Thyroid gland (tissue), 4 donors: ENCODE results near the gene NFU1. TPM values are rescaled to one million over a fixed set of nuclear protein-coding genes. Genes with fewer than 3 reads are reported as not detected.
A peak's percentile ranks its signal among the peaks of the same experiment; 100 is the strongest.

Source experiments
- DNase-seq, 2 donors: peaks; one replicate each; pipeline ENCODE4 v3.0.0-alpha.2; 2019
- H3K27ac ChIP-seq, 3 donors: fragments of 200-600 bp; sonication (generic); 1 replicate in 2 of 3; 2 replicates in 1 of 3; pipeline ENCODE4 v1.5.1; 2016 to 2019; ENCODE audit warnings: mild to moderate bottlenecking in 1 of 3, moderate library complexity in 1 of 3
- H3K27me3 ChIP-seq: fragments of 200-600 bp; sonication (generic); one replicate; pipeline ENCODE4 v1.5.1; 2019
- H3K36me3 ChIP-seq, 2 donors: fragments of 200-600 bp; sonication (generic); one replicate each; pipeline ENCODE4 v1.5.1; 2016 to 2019
- H3K4me1 ChIP-seq, 2 donors: fragments of 200-600 bp; sonication (generic); one replicate each; pipeline ENCODE4 v1.5.1; 2017 to 2019
- H3K4me3 ChIP-seq, 3 donors: fragments of 200-600 bp; sonication (generic); replicated peaks in 1 of 3; 1 replicate in 2 of 3; 2 replicates in 1 of 3; pipeline ENCODE4 v1.5.1; 2016; ENCODE audit warnings: mild to moderate bottlenecking in 1 of 3
- H3K9me3 ChIP-seq: fragments of 200-600 bp; sonication (generic); one replicate; pipeline ENCODE4 v1.5.1; 2017
- POLR2A ChIP-seq, 2 donors: fragments of 450-650 bp; IDR thresholded peaks; one replicate each; pipeline ENCODE4 v1.6.1; 2017; ENCODE audit warnings: antibody characterized with exemption in 2 of 2, mild to moderate bottlenecking in 2 of 2, moderate library complexity in 1 of 2
- WGBS, 2 donors: methylation state at CpG; one replicate each; pipeline ENCODE4 v1.1.5; 2017; 5-methylcytosine and 5-hydroxymethylcytosine counted together
- intact Hi-C: fragments of 100-400 bp; cut with DNase I; formaldehyde crosslinking; loops from one replicate; pipeline ENCODE4 v1.15.1; 2023
- total RNA-seq, 4 donors: library from RNA; depleted of rRNA; stranded (reverse); fragments of >200 nt; gene quantifications; one replicate each; pipeline ENCODE4 v1.2.3, GENCODE V29; 2016
- TF ChIP-seq, protein P1 (sequence below), 6 experiments: fragments of 200-600 bp in 3 of 6; fragments of 450-650 bp in 3 of 6; sonication (generic) in 3 of 6; IDR thresholded peaks; one replicate each; pipeline ENCODE4 v1.5.1; 2016 to 2019; ENCODE audit warnings: antibody characterized with exemption in 6 of 6, mild to moderate bottlenecking in 2 of 6, inconsistent platforms in 1 of 6, moderate library complexity in 1 of 6

NFU1 gene
- total RNA-seq, 4 donors from 2014 or later = 38.7 to 74.2 (median 55.2) TPM

DNA sequence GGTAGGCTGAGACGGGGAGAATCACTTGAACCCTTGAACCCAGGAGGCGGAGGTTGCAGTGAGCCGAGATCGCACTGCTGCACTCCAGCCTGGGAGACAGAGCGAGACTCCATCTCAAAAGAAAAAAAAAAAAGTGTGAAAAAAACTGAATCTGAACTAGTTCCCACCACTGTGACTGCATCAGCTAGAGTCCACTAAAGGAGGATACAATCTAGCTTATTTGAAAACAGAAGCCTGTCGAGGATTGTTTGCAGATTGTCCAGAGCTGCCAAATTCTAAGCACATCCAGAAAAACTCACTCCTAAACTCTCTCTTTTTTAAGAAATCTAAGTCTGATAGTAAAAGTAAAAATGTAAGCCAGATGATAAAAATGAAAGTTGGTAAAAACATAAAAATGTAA lies 60.8 kb downstream of the NFU1 start:
- H3K27me3 ChIP-seq = no peaks in the 10 kb centered on the region
- intact Hi-C loops = no loop called here
- H3K9me3 ChIP-seq = no peaks in the 10 kb centered on the region
- H3K4me1 ChIP-seq = peaks cover 0 to 4% of the 10 kb centered on the region in 2 donors
- TF ChIP-seq, protein P1, sequence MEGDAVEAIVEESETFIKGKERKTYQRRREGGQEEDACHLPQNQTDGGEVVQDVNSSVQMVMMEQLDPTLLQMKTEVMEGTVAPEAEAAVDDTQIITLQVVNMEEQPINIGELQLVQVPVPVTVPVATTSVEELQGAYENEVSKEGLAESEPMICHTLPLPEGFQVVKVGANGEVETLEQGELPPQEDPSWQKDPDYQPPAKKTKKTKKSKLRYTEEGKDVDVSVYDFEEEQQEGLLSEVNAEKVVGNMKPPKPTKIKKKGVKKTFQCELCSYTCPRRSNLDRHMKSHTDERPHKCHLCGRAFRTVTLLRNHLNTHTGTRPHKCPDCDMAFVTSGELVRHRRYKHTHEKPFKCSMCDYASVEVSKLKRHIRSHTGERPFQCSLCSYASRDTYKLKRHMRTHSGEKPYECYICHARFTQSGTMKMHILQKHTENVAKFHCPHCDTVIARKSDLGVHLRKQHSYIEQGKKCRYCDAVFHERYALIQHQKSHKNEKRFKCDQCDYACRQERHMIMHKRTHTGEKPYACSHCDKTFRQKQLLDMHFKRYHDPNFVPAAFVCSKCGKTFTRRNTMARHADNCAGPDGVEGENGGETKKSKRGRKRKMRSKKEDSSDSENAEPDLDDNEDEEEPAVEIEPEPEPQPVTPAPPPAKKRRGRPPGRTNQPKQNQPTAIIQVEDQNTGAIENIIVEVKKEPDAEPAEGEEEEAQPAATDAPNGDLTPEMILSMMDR (IDR thresholded peaks at IDR 0.05) = no peak
- TF ChIP-seq POLR2A (IDR thresholded peaks at IDR 0.05) = no peak
- H3K4me3 ChIP-seq = no peak overlapping the region
- WGBS, 2 donors = 86% methylated on average over 6 of the region's 6 CpGs
- no peak for DNase-seq
- H3K27ac ChIP-seq = no peak overlapping the region
- H3K36me3 ChIP-seq = peaks cover 9 to 11% of the 10 kb centered on the region in 2 donors

DNA sequence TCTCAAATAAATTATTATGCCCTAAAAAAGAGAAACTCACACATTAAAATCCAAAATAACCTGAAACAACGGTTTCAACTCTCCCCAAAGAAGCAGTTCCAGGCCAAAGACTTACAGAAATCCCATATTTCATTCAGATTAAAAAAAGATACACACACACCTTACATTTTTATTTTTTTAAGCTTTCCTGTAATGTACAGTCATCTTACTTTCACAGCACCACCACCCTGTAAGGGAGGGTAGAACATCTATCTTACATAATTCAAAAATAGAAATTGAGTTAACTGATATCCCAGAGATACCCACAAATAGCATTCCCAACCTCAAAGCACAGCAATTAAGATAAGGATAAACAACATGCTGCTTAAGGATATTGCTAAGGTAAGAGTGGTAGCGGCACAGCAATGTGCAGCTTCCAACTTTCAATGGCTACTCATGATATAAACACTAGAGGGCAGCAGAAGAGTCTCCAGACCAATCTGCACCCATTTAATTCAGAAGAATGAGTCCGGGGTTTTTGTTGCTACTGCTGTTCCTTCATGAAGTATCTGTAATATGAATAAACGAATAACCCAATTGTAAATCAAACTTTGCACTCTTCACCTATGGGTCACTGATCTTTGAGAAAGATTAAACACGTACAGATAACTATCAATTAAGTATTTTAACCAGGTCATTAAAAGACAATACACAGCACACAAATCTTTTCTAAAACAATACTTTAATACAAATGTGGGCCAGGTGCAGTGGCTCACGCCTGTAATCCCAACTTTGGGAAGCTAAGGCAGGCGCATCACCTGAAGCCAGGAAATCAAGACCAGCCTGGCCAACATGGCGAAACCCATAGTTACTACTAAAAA lies 61.5 kb downstream of the NFU1 start:
- TF ChIP-seq, protein P1 (IDR thresholded peaks at IDR 0.05) = peak in 4 of 6 experiments; percentile 8 to 51 (median 42)
- no peak for TF ChIP-seq POLR2A (IDR thresholded peaks at IDR 0.05)
- peaks cover 0 to 4% of the 10 kb centered on the region in 2 donors for H3K4me1 ChIP-seq
- H3K4me3 ChIP-seq = no peak overlapping the region
- no peaks in the 10 kb centered on the region for H3K9me3 ChIP-seq
- WGBS, 2 donors = 83 to 84% methylated on average over 8 of the region's 8 CpGs
- no peaks in the 10 kb centered on the region for H3K27me3 ChIP-seq
- no peak overlapping the region for H3K27ac ChIP-seq
- no peak for DNase-seq
- intact Hi-C loops = no loop called here
- peaks cover 9 to 14% of the 10 kb centered on the region in 2 donors for H3K36me3 ChIP-seq

DNA sequence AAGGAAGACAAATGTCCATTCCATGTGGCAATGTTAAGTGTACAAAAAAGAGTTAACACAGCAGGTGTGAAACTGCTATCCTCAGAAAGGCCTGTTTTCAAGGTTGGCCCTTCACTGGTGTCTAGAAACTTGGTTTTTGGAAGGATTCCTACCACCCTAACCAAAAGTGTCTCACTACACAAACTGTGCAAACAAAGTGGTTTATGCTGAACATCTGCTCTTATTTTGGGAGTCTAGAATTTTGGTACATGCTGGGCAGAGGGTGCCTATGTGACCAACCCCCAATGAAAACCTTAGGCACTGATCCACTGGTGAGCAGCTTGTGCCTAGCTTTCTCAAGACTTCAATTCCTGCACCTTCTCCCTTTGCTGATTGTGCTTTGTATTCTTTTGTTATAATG lies 64.5 kb downstream of the NFU1 start:
- Histone ChIP-seq H3K27me3 (no peaks in the 10 kb centered on the region), H3K4me1 (peaks cover 0 to 4% of the 10 kb centered on the region in 2 donors), H3K27ac (no peak overlapping the region), H3K9me3 (no peaks in the 10 kb centered on the region), H3K4me3 (no peak overlapping the region), H3K36me3 (peaks cover 20 to 44% of the 10 kb centered on the region in 2 donors)
- no peak for TF ChIP-seq POLR2A (IDR thresholded peaks at IDR 0.05)
- intact Hi-C loops = no loop called here
- no peak for DNase-seq

DNA sequence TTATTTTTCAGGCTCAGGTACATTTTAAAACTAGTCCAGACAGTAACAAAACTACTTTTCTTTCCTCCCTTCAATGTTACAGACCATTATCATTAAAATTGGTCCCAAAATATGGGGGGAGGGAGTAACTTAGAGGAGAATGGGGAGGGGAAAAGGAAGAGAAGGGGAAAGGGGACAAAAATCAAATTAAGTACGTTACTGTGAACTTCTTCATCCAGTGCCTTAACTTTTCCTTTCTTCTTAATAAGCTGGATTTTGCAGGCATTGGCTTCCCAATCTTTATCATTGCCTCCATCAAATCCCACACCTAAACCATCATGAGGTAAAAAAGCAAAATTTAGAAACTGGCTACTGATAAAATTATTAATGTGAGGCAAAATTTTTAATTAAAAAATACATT lies 67.4 kb downstream of the NFU1 start:
- intact Hi-C loops = no loop called here
- H3K27me3 ChIP-seq = no peaks in the 10 kb centered on the region
- H3K36me3 ChIP-seq = peaks cover 25 to 57% of the 10 kb centered on the region in 2 donors
- H3K4me3 ChIP-seq = no peak overlapping the region
- H3K9me3 ChIP-seq = no peaks in the 10 kb centered on the region
- 93 to 95% methylated on average over 1 of the region's 1 CpG for whole genome bisulfite sequencing, 2 donors
- H3K4me1 ChIP-seq = peaks cover 0 to under 1% of the 10 kb centered on the region in 2 donors
- TF ChIP-seq POLR2A (IDR thresholded peaks at IDR 0.05) = no peak
- TF ChIP-seq, protein P1 (IDR thresholded peaks at IDR 0.05) = no peak
- no peak for DNase-seq
- H3K27ac ChIP-seq = no peak overlapping the region

DNA sequence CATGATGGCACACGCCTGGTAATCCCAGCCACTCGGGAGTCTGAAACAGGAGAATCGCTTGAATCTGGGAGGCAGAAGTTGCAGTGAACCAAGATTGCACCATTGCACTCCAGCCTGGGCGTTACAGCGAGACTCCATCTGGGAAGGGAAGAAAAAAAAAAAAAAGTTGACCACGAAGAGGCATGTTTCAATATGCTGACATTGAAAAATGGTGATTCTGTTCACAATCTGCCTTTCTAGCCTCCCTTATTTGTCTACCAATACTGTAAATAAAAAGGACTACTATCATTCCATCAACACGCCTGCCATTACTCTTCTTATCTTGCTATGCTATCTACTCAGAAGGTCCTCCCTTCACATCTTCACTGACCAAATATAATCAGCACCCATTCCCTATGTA lies 68.6 kb downstream of the NFU1 start:
- Histone ChIP-seq H3K27me3 (no peaks in the 10 kb centered on the region), H3K4me3 (no peak overlapping the region), H3K27ac (no peak overlapping the region), H3K4me1 (no peaks in the 10 kb centered on the region), H3K36me3 (peaks cover 27 to 62% of the 10 kb centered on the region in 2 donors), H3K9me3 (no peaks in the 10 kb centered on the region)
- DNase-seq = no peak
- no peak for TF ChIP-seq POLR2A (IDR thresholded peaks at IDR 0.05)
- TF ChIP-seq, protein P1 (IDR thresholded peaks at IDR 0.05) = no peak
- intact Hi-C loops = no loop called here
- WGBS, 2 donors = 96 to 98% methylated on average over 7 of the region's 7 CpGs
